ENCODE results near the gene BLTP3A. TPM values are rescaled to one million over a fixed set of nuclear protein-coding genes. Genes with fewer than 3 reads are reported as not detected.

Gene BLTP3A
- total RNA-seq, 1 donor from 2014 or later = 9.7 TPM

- no peak for DNase-seq
These were observed 44.1 kb downstream of the BLTP3A start for GRCh38 chr6:34836008-34836407.

- no peak for DNase-seq
These were observed 44.6 kb downstream of the BLTP3A start for GRCh38 chr6:34836451-34836850.

DNA sequence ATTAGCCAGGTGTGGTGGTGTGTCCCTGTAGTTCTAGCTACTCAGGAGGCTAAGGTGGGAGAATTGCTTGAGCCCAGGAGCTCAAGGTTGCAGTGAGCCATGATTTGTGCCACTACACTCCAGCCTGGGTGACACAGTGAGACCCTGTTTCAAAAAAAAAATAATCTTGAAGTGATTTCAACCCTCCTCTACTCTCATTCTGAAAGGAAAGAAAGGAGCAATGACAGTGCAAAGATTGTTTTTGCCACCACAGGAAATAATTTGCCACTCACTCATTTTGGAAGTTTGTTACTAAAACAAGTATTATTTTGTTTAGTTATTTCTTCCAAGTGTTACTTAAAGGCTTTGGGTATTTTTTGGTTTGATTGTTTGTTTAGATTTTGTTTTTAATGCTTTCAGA lies 45.6 kb downstream of the BLTP3A start:
- no peak for DNase-seq

DNA sequence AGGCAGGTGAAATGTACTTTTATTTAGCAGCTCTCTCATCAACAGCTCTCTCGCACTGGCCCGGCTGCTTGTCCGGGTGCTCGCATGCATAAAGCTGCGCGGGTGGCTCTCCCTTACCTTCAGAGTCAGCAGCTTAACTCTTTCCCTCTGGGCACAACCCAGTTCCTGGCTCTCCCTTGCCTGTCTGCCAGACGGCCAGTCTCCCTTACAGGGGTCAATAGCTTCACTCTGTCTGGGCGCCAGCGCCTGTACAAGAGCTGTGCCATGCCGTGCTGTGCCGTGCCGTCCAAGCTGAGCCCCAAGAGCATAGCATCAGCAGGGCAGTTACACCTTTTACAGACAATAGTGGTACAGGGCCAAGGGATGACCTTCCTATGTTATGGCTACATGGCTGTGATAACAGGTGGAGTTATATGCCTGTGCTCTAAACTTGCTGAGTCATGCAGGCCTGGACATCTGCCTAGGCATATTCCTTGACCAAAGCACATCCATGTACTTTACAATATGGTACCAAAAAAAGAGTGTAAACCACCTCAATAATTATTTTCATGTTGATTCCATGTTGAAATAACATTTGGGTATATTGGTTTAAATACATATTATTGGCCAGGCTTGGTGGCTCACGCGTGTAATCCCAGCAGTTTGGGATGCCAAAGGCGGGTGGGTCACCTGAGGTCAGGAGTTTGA lies 47.9 kb downstream of the BLTP3A start:
- no peak for DNase-seq

Other genes starting within 250 kb of the BLTP3A start
- under 0.01 TPM in 1 of 2 replicates, not detected in the other for gene SPDEF, start 235.8 kb upstream of the BLTP3A start, total RNA-seq
- gene ILRUN, start 95.3 kb upstream of the BLTP3A start, total RNA-seq = 50.9 and 62.0 TPM in 2 replicates
- 37.8 and 45.0 TPM in 2 replicates for gene SNRPC, start 34.6 kb upstream of the BLTP3A start, total RNA-seq
- 36.8 and 47.1 TPM in 2 replicates for gene TAF11, start 96.0 kb downstream of the BLTP3A start, total RNA-seq
- gene ANKS1A, start 97.2 kb downstream of the BLTP3A start, total RNA-seq = 53.6 and 75.7 TPM in 2 replicates